HG02763 (cell line): ENCODE results near the gene DHODH.
"Not testable (repeated sequence)": the region's sequence is repeated elsewhere in the genome, so short reads cannot be mapped to it uniquely, and the experiment has no call there.

Experiments
- ATAC-seq: cut with Tn5 transposase; IDR thresholded peaks from one replicate; pipeline ENCODE4 v1.9.1; 2021; ENCODE audit warnings: mild to moderate bottlenecking, moderate library complexity; ENCODE audit not compliant: unreplicated experiment

Gene DHODH

DNA sequence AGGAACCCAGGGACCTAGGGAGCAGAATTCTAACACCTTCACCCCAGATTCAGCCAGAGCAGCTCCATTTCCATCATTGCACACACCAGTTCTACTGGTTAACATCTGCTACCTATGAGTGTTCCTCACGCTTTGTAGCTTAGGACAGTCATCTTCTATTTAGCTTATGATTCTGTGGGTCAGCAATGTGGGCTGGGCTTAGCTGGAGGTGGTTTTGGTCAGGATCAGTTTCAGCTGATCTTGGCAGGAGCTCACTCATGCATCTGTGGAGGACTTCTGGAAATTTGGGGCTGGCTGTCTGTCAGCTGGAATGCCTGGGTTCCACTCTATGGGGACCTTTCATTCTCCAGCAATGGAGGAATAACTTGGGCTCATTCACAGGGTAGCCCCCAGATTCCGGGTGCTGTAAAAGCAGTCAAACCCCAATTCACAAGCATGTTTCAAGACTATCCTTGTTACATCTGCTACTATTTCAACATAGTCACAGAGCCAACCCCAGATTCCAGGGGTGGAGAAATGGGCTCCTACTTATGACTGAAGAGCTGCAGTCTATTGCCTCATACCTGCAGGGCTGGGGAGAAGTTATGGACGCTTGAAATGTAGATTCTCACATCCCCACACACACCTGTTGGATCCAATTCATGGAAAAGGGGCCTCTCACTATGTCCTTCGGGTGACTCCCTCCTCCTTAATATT, 42.4 kb downstream of the DHODH start:
- ATAC-seq, result no peak

DNA sequence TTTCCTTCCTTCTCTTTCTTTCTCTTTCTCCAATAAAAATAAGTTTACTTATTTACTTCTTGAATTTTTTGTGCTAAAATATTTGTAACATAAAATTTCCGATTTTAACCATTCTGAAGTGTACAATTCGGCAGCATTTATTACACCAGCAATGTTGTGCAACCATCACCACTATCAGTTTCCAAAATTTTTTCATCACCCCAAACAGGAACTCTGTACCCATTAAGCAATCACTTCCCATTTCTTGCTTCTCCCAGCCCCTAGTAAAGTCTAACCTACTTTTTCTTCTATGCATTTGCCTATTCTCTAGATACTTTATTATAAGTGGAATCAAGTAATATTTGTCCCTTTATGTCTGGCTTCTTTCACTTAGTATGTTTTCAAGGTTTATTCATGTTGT, 43.3 kb downstream of the DHODH start:
- no peak for ATAC-seq

DNA sequence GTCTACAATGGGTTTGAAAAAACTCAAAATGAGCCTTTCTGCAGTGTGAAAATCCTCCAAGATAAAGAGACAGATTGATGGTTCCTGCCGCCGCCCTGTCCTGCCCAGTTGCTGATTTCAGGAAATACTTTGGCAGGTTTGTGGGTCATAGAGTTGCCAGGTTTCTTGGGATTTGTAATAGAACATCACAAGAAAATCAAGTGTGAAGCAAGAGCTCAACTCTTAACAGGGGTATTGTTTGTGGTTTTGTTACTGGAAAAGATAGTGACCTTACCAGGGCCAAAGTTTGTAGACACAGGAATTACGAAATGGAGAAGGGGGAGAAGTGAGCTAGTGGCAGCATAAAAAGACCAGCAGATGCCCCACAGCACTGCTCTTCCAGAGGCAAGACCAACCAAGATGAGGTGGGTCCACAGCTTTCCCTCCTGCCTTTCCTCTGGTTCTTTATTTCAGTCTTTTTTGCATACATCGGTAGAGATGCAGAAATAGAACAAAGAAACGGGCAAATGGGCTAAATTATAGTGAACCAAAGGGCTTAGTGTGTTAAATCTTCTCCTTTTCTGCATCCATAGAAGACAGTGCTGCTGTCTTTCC, 45.8 kb downstream of the DHODH start, which contains the start of gene HP:
TSS of gene HP (plus strand) at position 252 of the 594 bp plus-strand sequence. CDS start at position 400, 148 bp downstream.
- not testable (repeated sequence) for ATAC-seq

DNA sequence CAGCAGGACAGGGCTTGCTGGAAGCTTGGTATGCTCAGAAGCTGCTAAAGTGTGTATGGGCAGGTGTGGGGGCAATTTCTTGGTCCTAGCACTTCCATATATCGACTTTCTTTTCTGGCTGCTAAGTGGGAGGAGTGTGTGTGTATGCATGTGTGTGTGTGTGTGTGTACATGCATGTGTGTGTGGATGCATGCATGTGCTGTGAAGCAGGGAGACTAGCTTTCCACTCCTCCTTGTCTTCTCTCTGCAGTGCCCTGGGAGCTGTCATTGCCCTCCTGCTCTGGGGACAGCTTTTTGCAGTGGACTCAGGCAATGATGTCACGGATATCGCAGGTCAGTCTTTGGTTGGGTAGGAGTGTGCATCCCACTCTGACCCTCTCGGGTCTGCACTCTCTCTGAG, 47.4 kb downstream of the DHODH start:
- ATAC-seq, result no peak

DNA sequence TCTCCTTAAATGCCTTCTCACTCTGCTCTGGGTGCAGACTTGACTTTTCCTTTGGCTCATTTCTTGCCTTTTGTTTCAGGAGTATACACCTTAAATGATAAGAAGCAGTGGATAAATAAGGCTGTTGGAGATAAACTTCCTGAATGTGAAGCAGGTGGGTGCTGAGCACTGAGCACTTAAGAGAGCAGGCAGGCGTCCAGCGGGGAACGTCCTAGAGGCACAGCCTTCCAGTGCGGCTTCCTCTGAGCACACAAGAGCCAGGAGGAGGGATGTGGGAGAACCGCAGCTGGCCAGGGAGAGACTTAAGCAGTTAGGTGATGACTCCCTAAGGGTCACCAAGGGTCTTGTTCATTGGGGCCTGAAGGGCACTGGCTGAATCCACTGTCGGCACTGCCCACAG, 48.8 kb downstream of the DHODH start:
- not testable (repeated sequence) for ATAC-seq

DNA sequence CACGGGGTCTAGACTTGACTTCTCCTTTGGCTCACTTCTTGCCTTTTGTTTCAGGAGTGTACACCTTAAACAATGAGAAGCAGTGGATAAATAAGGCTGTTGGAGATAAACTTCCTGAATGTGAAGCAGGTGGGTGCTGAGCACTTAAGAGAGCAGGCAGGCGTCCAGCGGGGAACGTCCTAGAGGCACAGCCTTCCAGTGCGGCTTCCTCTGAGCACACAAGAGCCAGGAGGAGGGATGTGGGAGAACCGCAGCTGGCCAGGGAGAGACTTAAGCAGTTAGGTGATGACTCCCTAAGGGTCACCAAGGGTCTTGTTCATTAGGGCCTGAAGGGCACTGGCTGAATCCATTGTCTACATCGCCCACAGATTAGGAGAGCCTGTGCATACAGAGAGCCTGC, 50.5 kb downstream of the DHODH start:
- ATAC-seq, result not testable (repeated sequence)

DNA sequence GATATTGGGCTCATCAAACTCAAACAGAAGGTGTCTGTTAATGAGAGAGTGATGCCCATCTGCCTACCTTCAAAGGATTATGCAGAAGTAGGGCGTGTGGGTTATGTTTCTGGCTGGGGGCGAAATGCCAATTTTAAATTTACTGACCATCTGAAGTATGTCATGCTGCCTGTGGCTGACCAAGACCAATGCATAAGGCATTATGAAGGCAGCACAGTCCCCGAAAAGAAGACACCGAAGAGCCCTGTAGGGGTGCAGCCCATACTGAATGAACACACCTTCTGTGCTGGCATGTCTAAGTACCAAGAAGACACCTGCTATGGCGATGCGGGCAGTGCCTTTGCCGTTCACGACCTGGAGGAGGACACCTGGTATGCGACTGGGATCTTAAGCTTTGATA, 51.9 kb downstream of the DHODH start:
- no peak for ATAC-seq

DNA sequence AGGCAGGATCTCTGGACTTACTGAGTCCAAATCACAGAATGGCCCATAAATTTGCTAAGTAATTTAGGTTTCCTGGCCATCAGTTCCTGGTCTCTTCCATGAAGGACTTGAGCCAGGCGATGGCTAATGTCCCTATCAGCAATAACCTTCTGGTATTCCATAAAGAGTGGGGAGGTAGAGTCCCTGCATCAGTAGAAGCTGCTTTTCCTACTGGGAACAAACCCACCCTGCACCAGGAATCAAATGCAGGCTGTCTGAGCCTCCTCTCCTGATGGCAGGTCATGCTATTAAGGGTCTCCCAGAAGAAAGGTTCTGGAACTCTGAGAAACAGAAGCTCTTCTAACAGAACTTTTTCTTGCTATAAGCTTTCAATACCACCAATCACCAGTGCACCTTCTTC, 53.0 kb downstream of the DHODH start:
- no peak for ATAC-seq

DNA sequence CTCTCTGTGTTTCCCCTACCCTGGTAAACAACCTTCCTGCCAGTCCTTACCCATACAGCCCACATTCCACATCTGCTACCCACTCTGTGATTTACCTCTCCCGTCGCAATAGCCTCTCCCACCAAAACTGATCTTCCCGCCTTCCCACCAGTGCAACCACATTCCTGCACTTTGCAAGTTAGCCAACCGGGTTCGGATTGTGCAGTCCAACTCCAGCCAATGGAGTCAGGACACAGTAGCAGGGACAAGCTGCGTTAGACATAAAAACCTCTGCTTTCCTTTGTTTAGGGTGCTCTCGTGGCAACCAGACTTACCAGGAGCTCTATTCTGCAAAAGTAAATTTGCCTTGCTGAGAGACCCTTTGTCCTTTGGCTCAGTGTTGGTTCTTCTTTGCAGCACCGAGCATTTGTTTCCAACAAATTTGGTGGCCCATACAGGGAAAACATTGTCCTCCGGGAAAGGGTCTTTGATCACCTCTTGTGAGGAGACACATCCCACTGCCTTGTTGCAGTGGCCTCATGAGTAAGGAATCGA, 55.9 kb downstream of the DHODH start:
- no peak for ATAC-seq

DNA sequence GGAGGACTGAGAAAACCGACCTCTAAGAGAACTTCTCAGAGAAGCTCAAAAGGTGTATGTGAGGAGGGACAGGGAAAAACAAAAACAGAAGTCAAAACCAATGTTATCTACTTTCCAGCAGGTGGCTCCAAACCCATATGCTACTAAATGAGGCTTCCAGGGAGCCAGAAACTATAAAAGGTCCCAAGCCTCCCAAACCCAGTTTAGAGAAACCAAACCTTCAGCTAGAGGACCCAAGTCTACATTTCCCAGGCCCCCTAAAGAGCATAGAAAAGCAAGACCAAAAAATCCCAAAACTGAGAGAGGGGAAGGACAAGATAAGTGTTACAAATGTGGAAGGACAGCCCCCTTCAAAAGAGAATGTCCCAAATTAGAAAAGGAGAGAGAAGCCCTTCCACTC, 58.2 kb downstream of the DHODH start:
- ATAC-seq, result no peak

DNA sequence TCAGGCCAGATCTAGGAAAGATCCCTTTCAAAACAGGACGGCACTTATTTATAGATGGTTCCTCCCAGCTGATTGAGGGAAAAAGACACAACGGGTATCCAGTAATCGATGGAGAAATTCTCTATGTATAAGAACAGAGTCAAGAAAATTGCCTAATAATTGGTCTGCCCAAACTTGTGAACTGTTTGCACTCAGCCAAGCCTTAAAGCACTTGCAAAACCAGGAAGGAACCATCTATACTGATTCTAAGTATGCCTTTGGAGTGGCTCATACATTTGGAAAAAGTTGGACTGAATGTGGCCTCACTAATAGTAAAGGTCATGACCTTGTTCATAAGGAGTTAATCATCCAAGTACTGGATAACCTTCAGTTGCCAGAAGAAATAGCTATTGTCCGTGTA, 60.4 kb downstream of the DHODH start:
- ATAC-seq, result no peak

DNA sequence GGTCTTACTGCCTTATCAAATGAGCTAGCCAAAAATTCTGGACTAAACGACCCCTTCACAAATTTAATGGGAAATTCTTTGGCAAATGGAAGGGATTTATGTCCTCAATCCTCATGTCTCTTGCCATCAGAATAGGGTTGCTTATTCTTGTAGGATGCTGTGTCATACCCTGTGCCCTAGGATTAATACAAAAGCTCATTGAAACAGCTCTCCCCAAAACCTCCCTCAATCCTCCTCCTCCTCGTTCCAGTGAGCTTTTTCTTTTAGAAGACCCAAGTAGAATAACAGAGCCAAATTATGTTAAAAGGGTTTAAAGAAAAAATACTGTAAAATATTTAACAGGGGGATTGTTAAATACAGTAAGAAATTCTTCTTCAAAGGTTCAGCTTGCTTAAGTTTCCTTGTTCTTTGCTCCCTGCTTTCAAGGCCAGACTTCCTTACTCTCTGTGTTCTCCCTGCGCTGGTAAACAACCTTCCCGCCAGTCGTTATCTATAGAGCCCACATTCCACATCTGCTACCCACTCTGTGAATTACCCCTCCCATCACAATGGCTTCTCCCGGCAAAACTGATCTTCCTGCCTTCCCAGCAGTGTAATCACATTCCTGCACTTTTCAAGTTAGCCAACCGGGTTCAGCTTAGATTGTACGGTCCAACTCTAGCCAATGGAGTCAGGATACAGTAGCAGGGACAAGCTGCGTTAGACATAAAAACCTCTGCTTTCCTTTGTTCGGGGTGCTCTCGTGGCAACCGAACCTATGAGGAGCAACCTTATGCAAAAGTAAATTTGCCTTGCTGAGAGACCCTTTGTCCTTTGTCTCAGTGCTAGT, 64.2 kb downstream of the DHODH start:
- ATAC-seq, result no peak

DNA sequence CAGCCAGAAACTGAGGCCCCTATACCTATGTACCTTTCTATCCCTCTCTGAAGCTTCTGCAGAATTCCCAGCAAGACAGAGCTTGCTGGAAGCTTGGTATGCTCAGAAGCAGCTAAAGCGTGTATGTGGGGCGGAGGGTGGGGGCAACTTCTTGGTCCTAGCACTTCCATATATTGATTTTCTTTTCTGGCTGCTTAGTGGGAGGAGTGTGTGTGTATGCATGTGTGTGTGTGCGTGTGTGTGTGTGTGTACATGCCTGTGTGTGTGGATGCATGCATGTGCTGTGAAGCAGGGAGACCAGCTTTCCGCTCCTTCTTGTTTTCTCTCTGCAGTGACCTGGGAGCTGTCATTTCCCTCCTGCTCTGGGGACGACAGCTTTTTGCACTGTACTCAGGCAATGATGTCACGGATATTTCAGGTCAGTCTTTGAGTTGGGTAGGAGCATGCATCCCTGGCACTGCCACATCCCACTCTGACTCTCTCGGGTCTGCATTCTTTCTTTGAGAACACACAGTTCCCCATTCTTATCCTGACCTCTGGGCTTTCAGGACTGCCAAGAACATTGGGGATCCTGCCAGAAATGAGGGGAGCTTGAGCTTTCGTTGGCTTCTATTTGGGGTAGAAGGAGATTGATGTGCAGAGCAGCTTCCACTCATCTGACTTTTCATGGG, 65.2 kb downstream of the DHODH start:
- no peak for ATAC-seq

DNA sequence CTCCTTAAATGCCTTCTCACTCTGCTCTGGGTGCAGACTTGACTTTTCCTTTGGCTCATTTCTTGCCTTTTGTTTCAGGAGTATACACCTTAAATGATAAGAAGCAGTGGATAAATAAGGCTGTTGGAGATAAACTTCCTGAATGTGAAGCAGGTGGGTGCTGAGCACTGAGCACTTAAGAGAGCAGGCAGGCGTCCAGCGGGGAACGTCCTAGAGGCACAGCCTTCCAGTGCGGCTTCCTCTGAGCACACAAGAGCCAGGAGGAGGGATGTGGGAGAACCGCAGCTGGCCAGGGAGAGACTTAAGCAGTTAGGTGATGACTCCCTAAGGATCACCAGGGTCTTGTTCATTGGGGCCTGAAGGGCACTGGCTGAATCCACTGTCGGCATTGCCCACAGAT, 66.5 kb downstream of the DHODH start:
- ATAC-seq, result not testable (repeated sequence)
